Mesenchymal stem cell (in vitro differentiated cells and primary cell): Measurements from ENCODE around the gene PTPRS.

Experiments
- DNase-seq: peaks from one replicate; pipeline ENCODE4 v3.0.0-alpha.2; 2013
- H2AFZ ChIP-seq: one replicate; pipeline ENCODE4 v1.6.1; 2013; ENCODE audit warnings: low read depth, mild to moderate bottlenecking, control low read depth, inconsistent platforms, low read length, moderate library complexity
- H2AK5ac ChIP-seq: 2 replicates; pipeline ENCODE4 v1.6.1; 2013; ENCODE audit warnings: low read length, moderate library complexity, mild to moderate bottlenecking, inconsistent platforms; ENCODE audit not compliant: severe bottlenecking
- H2BK120ac ChIP-seq: one replicate; pipeline ENCODE4 v1.6.1; 2013; ENCODE audit warnings: low read depth, mild to moderate bottlenecking, inconsistent platforms, low read length, moderate library complexity
- H2BK12ac ChIP-seq, 2 experiments: one replicate each; pipeline ENCODE4 v1.6.1; 2013; ENCODE audit warnings: inconsistent platforms in 2 of 2, low read length in 2 of 2, mild to moderate bottlenecking in 2 of 2, moderate library complexity in 2 of 2, control low read depth in 1 of 2
- H2BK15ac ChIP-seq: one replicate; pipeline ENCODE4 v1.6.1; 2013; ENCODE audit warnings: mild to moderate bottlenecking, low read depth, inconsistent platforms; ENCODE audit not compliant: poor library complexity, severe bottlenecking
- H2BK5ac ChIP-seq: 2 replicates; pipeline ENCODE4 v1.6.1; 2013; ENCODE audit warnings: low read depth, mild to moderate bottlenecking, low read length, control low read depth, inconsistent platforms; ENCODE audit not compliant: poor library complexity, severe bottlenecking
- H3K14ac ChIP-seq, 2 experiments: one replicate each; pipeline ENCODE4 v1.6.1; 2013; ENCODE audit warnings: inconsistent platforms in 2 of 2, low read length in 2 of 2, control low read depth in 1 of 2, mild to moderate bottlenecking in 1 of 2, moderate library complexity in 1 of 2
- H3K18ac ChIP-seq, 2 experiments: one replicate each; pipeline ENCODE4 v1.6.1; 2013; ENCODE audit warnings: inconsistent platforms in 2 of 2, low read length in 2 of 2, control low read depth in 1 of 2, low read depth in 1 of 2, mild to moderate bottlenecking in 1 of 2
- H3K23ac ChIP-seq, 2 experiments: one replicate each; pipeline ENCODE4 v1.6.1; 2013; ENCODE audit warnings: inconsistent platforms in 2 of 2, low read length in 2 of 2, mild to moderate bottlenecking in 2 of 2, moderate library complexity in 2 of 2, control low read depth in 1 of 2
- H3K27ac ChIP-seq: 2 replicates; pipeline ENCODE4 v1.5.1; 2013; ENCODE audit warnings: mild to moderate bottlenecking, moderate library complexity, low read length, control low read depth, inconsistent platforms; ENCODE audit not compliant: poor library complexity, severe bottlenecking
- H3K27me3 ChIP-seq, 2 experiments: 2 replicates each; pipeline versions ENCODE4 v1.6.1 to v1.7.0; 2013; ENCODE audit warnings: low read length in 2 of 2, mild to moderate bottlenecking in 2 of 2, moderate library complexity in 2 of 2, control low read depth in 1 of 2, inconsistent platforms in 1 of 2; ENCODE audit not compliant: control insufficient read depth in 1 of 2, insufficient read depth in 1 of 2
- H3K36me3 ChIP-seq, 2 experiments: 2 replicates each; pipeline versions ENCODE4 v1.6.1 to v1.7.0; 2013; ENCODE audit warnings: low read length in 2 of 2, control low read depth in 1 of 2, inconsistent platforms in 1 of 2, low read depth in 1 of 2, mild to moderate bottlenecking in 1 of 2; ENCODE audit not compliant: insufficient read depth in 2 of 2, control insufficient read depth in 1 of 2
- H3K4ac ChIP-seq, 2 experiments: one replicate each; pipeline ENCODE4 v1.6.1; 2013; ENCODE audit warnings: inconsistent platforms in 2 of 2, low read length in 2 of 2, mild to moderate bottlenecking in 2 of 2, moderate library complexity in 2 of 2, control low read depth in 1 of 2, low read depth in 1 of 2
- H3K4me1 ChIP-seq: 2 replicates; pipeline ENCODE4 v1.6.1; 2013; ENCODE audit warnings: low read depth, low read length, control low read depth; ENCODE audit not compliant: control insufficient read depth, insufficient read depth
- H3K4me2 ChIP-seq: 2 replicates; pipeline ENCODE4 v1.6.1; 2013; ENCODE audit warnings: low read length, mild to moderate bottlenecking, inconsistent platforms; ENCODE audit not compliant: poor library complexity, severe bottlenecking
- H3K4me3 ChIP-seq, 2 experiments: 2 replicates each; pipeline versions ENCODE4 v1.5.1 to v1.7.0; 2013; ENCODE audit warnings: low read length in 2 of 2, mild to moderate bottlenecking in 2 of 2, control low read depth in 1 of 2, low read depth in 1 of 2; ENCODE audit not compliant: insufficient read depth in 1 of 2
- H3K79me1 ChIP-seq: replicated peaks from 2 replicates; pipeline ENCODE4 v1.6.1; 2013; ENCODE audit warnings: mild to moderate bottlenecking, control low read depth, low read length, inconsistent platforms; ENCODE audit not compliant: poor library complexity, severe bottlenecking
- H3K9ac ChIP-seq: 2 replicates; pipeline ENCODE4 v1.7.0; 2013; ENCODE audit warnings: mild to moderate bottlenecking, low read length, moderate library complexity
- H3K9me3 ChIP-seq: 2 replicates; pipeline ENCODE4 v1.7.0; 2013; ENCODE audit warnings: mild to moderate bottlenecking, low read length; ENCODE audit not compliant: control insufficient read depth
- H4K8ac ChIP-seq: one replicate; pipeline ENCODE4 v1.6.1; 2013; ENCODE audit warnings: inconsistent platforms, mild to moderate bottlenecking, low read length, moderate library complexity
- H4K91ac ChIP-seq: one replicate; pipeline ENCODE4 v1.6.1; 2013; ENCODE audit warnings: mild to moderate bottlenecking, low read length, inconsistent platforms
- WGBS: methylation state at CpG from one replicate; pipeline ENCODE4 v1.1.7; 2013; ENCODE audit warnings: mixed read lengths; 5-methylcytosine and 5-hydroxymethylcytosine counted together

The PTPRS gene

DNA sequence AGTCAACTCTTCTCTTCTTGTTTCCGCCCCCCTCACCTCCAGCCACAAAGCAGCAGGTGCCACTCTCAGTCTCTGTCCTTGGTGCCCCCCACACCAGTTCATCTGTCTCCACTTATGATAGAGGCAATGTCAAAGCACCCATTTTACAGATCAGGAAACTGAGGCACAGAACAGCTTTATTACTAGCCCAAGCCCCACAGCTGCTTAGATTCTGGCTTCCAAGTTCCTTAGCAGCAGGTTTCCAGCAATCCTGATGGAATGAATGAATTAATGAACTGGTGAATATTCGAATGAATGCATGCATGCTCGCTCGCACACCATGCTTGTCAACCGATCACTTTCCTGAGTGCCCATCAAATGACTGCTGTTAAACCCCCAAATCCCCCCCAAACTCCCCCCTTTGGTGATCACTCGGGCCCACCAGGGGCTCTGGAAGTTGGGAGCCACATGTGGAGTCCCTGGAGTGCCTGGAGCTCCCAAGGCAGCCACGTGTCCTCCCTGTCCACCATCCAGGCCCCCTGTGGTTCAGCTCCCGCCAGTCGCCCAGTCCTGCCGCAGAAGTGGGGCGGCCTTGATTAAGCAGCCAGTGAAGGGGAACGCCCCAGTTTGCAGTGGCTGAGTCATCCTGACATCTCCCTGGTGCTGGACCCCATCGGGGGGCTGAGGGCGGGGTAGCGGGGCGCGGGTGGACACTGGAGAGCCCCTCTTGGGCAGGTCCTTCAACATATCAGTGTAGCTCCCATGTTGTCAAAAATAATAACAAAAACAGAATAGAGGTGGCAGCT lies 6.8 kb downstream of the PTPRS start:
- no peak overlapping the region for H3K14ac ChIP-seq
- WGBS: 94% methylated on average over 17 of the region's 17 CpGs
- H2BK5ac ChIP-seq: no peak overlapping the region
- H3K4me3 ChIP-seq: no peak overlapping the region
- H3K4ac ChIP-seq: no peak overlapping the region
- no peak overlapping the region for H2BK120ac ChIP-seq
- no peak overlapping the region for H2BK15ac ChIP-seq
- H3K36me3 ChIP-seq: no peaks in the 10 kb centered on the region
- H3K18ac ChIP-seq: no peak overlapping the region
- H3K9me3 ChIP-seq: no peaks in the 10 kb centered on the region
- no peak overlapping the region for H3K4me2 ChIP-seq
- no peak overlapping the region for H2AK5ac ChIP-seq
- no peak overlapping the region for H3K23ac ChIP-seq
- no peaks in the 10 kb centered on the region for H3K79me1 ChIP-seq
- no peak overlapping the region for H3K27ac ChIP-seq
- no peak overlapping the region for H2AFZ ChIP-seq
- no peak overlapping the region for H3K9ac ChIP-seq
- H3K27me3 ChIP-seq: peaks cover 46 to 63% of the 10 kb centered on the region in 2 experiments
- peaks cover 4% of the 10 kb centered on the region for H3K4me1 ChIP-seq
- no peak for DNase-seq
- no peak overlapping the region for H4K8ac ChIP-seq
- H4K91ac ChIP-seq: no peak overlapping the region
- H2BK12ac ChIP-seq: no peak overlapping the region

GRCh38 chr19:5332501-5332900 lies 8.1 kb downstream of the PTPRS start:
- 91% methylated on average over 11 of the region's 11 CpGs for WGBS
- H3K9ac ChIP-seq: no peak overlapping the region

DNA sequence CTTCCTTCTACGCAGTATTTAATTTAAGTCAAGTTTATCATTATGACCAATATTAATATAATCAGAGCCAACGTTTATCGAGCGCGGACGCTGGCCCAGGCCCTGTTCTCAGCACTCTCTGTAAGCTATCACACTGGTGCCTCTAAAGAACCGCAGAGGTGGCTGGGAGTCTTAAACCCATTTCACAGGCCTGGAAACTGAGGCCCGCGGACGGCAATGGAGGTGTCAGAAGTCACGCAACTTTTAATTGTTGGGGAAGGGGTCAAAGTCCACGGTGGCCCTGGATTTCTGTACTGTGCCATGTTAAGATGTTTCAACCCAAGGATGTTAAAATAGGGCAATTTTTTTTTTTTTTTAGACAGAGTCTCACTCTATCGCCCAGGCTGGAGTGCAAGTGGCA lies 8.8 kb downstream of the PTPRS start:
- no peak for DNase-seq
- Histone ChIP-seq H2AK5ac (no peak overlapping the region), H2BK120ac (no peak overlapping the region), H4K91ac (no peak overlapping the region), H3K4me1 (peaks cover 2% of the 10 kb centered on the region), H3K9me3 (no peaks in the 10 kb centered on the region), H3K4ac (no peak overlapping the region), H2BK5ac (no peak overlapping the region), H3K18ac (no peak overlapping the region), H2BK12ac (no peak overlapping the region), H4K8ac (no peak overlapping the region), H3K27ac (no peak overlapping the region), H3K14ac (no peak overlapping the region), H3K23ac (no peak overlapping the region), H3K4me3 (no peak overlapping the region), H3K36me3 (no peaks in the 10 kb centered on the region), H3K79me1 (no peaks in the 10 kb centered on the region), H2AFZ (no peak overlapping the region), H3K9ac (no peak overlapping the region), H2BK15ac (no peak overlapping the region), H3K4me2 (no peak overlapping the region), H3K27me3 (peaks cover 32 to 53% of the 10 kb centered on the region in 2 experiments)
- 96% methylated on average over 13 of the region's 13 CpGs for WGBS

More at GRCh38 chr19:5332501-5332900, 8.1 kb downstream of the PTPRS start:
- no peak overlapping the region for H2BK12ac ChIP-seq
- no peaks in the 10 kb centered on the region for H3K36me3 ChIP-seq
- H3K79me1 ChIP-seq: no peaks in the 10 kb centered on the region
- H3K4me1 ChIP-seq: peaks cover 2% of the 10 kb centered on the region
- no peak overlapping the region for H3K18ac ChIP-seq
- no peak overlapping the region for H2AFZ ChIP-seq
- no peak overlapping the region for H3K23ac ChIP-seq
- peaks cover 33 to 53% of the 10 kb centered on the region in 2 experiments for H3K27me3 ChIP-seq
- H2BK120ac ChIP-seq: no peak overlapping the region
- H3K4me3 ChIP-seq: no peak overlapping the region
- no peak overlapping the region for H3K4ac ChIP-seq
- no peak for DNase-seq
- H3K9me3 ChIP-seq: no peaks in the 10 kb centered on the region
- H2AK5ac ChIP-seq: no peak overlapping the region
- H4K91ac ChIP-seq: no peak overlapping the region
- no peak overlapping the region for H4K8ac ChIP-seq
- H2BK5ac ChIP-seq: no peak overlapping the region
- H3K4me2 ChIP-seq: no peak overlapping the region
- no peak overlapping the region for H2BK15ac ChIP-seq
- H3K14ac ChIP-seq: no peak overlapping the region
- H3K27ac ChIP-seq: no peak overlapping the region

GRCh38 chr19:5330307-5330720 lies 10.3 kb downstream of the PTPRS start:
- Histone ChIP-seq H3K14ac (no peak overlapping the region), H3K23ac (no peak overlapping the region), H3K4me2 (no peak overlapping the region), H3K9me3 (no peaks in the 10 kb centered on the region), H2BK12ac (no peak overlapping the region), H2BK120ac (no peak overlapping the region), H3K79me1 (no peaks in the 10 kb centered on the region), H3K4ac (no peak overlapping the region), H2AFZ (no peak overlapping the region), H4K8ac (no peak overlapping the region), H3K9ac (no peak overlapping the region), H3K27ac (no peak overlapping the region), H3K4me1 (peaks cover 2% of the 10 kb centered on the region), H2BK5ac (no peak overlapping the region), H3K36me3 (no peaks in the 10 kb centered on the region), H2BK15ac (no peak overlapping the region), H4K91ac (no peak overlapping the region), H2AK5ac (no peak overlapping the region), H3K27me3 (peaks cover 20 to 52% of the 10 kb centered on the region in 2 experiments), H3K18ac (no peak overlapping the region), H3K4me3 (no peak overlapping the region)
- WGBS: 90% methylated on average over 10 of the region's 10 CpGs
- no peak for DNase-seq
